ENCODE results near the gene CCL23.

- TF ChIP-seq CTCF (IDR thresholded peaks at IDR 0.05; ENCODE audit: poor library complexity, severe bottlenecking) (no peak), REST (IDR thresholded peaks at IDR 0.05; ENCODE audit: borderline replicate concordance) (no peak), SMC3 (conservative IDR thresholded peaks at IDR 0.05; ENCODE audit: poor library complexity) (no peak)
These were observed 44.2 kb downstream of the CCL23 start for GRCh38 chr17:35973333-35974260.

Data from neural cell (in vitro differentiated cells).